Stimulated activated CD4-positive, alpha-beta T cell treated with anti-CD3 and anti-CD28 coated beads, Interleukin-2, amount 100 ng/mL, for 48 hours (primary cell): Measurements from ENCODE around the gene CHPF.
A peak's percentile ranks its signal among the peaks of the same experiment; 100 is the strongest.

Experiments used
- DNase-seq, 2 donors: peaks; one replicate each; pipeline ENCODE4 v3.0.0-alpha.2; 2020

Gene CHPF

DNA sequence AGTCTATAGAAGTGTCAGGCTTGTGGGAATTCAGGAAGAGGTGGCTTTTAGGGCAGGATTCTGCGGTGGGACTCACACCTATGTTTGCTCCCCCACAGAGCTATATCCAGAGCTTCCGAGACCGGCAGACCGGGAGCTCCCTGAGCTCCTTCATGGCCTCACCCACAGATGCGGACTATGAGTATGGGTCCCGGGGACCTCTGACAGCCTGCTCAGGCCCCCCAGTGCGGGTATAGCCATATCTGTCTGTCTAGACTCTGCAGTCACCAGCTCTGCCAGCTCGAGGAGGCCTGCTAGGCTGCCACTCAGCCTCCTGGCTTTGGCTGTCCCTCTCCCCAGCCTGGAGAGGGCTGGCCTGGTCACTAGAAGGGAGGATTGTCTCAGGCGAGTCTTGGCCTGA is 6.0 kb upstream of the CHPF start:
- DNase-seq, result no peak

DNA sequence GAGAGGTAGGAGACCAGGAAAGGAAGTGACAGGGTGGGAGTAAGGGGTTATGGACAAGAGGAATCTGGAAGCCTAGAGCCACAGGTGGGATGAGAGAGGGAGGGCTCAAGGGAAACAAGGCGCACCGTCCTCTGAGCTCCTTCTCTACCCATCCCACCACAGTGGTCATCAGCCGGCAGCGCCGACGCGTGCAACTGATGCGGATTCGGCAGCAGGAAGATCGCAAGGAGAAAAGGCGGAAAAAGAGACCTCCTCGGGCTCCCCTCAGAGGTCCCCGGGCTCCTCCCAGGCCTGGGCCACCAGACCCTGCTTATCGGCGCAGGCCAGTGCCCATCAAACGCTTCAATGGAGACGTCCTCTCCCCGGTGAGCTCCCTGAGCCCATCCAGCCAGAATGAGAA is 5.4 kb upstream of the CHPF start:
- DNase-seq, result no peak

DNA sequence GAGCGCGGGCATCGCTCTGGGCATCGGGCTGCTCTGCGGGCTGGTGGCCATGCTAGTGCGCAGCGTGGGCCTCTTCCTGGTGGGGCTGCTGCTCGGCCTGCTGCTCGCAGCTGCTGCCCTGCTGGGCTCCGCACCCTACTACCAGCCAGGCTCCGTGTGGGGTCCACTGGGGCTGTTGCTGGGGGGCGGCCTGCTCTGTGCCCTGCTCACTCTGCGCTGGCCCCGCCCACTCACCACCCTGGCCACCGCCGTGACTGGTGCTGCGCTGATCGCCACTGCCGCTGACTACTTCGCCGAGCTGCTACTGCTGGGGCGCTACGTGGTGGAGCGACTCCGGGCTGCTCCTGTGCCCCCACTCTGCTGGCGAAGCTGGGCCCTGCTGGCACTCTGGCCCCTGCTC is 4.0 kb upstream of the CHPF start:
- no peak for DNase-seq

DNA sequence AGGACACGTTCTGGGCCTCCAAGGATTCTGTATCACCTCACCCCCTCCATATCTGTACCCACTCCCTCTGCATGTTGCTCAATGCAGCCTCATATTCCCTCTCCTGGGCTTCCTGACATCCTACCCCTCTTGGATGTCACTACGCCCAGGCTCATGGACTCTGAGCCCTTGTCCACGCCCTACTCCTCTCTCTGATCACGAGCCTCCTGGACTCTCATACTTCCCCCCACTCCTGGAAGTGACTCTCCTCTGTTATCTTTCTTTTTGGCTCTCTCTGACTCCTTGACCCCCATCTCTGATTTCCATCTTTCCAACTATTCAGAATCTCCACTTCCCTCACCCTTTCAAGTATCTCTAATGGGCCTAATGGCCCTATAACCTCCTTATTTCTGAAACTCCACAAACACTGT is 2.3 kb upstream of the CHPF start:
- DNase-seq, result no peak

DNA sequence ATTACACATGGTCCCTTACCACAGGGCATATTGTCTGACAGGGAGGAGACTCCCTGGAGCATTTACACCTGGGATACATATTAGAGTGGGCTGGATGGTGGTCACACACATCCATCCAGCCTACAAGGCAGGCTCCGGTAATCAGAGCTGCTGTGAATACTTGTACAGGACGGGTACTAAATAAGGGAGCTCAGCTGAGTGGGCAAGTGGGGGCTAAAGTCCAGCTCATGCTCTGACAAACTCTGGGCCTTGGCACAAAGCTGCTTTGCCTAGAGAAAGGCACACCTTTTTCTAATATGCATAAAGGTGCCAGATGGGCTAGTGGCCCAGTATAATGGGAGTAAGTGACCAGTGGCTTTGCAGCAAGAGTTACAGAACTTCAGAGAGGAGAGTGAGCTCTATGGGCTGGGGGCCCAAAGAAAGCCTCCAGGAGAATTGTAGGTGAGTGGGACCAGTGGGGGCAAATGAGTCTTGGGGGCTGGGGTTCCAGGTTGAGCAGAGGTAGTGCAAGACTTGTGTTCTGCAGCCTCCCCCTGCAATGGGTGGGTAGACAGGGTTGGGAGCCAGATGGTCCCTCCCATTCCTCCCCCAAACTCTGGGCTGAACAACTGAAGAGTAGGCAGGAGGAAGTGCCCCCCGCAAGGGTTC is 1.8 kb upstream of the CHPF start:
- no peak for DNase-seq

DNA sequence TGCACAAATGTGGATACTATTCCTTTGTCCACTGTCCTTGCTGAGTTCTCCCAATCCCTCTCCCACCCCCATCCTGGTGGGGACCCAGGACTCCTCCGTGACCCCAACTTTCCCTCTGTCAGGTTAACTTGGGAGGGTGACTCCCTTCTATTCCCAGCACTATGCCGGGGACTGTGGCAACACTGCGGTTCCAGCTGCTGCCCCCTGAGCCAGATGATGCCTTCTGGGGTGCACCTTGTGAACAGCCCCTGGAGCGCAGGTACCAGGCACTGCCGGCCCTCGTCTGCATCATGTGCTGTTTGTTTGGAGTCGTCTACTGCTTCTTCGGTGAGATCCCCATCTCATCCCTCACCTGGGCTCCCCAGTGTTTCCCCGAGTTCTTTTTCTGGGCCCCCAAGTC is 958 bp upstream of the CHPF start:
- DNase-seq, result no peak

DNA sequence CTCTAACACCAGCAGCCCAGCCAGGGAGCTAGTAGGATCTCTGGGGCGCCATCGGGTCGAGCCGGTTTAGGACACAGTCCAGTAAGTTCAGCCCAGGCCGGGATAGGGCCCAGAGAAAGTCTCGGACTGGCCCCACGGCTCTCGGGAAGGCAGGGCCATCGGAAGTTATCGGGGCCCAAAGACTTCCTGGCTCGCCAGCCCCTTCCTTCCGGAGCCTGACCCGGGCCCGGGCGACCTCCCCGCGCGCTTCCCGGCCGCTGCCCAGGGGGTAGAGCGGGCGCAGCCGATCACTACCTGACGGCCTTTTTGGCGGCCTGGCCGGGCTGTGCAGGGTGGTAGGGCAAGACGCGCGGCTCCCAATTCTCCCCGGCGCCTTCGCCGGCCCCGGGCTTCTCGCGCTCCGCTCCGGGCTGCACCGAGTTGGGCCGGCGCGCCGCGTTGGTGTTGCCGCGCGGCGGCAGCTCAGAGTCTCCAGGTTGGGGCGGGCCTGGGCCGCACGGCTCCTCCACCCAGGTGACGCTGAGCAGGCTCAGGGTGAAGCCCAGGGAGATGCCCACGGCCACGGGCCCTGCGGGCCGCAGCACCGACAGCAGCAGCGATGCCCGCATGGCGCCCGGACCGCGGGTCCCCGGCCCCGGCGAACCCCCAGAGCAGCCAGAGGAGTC is 546 bp downstream of the CHPF start:
- DNase-seq, result no peak

DNA sequence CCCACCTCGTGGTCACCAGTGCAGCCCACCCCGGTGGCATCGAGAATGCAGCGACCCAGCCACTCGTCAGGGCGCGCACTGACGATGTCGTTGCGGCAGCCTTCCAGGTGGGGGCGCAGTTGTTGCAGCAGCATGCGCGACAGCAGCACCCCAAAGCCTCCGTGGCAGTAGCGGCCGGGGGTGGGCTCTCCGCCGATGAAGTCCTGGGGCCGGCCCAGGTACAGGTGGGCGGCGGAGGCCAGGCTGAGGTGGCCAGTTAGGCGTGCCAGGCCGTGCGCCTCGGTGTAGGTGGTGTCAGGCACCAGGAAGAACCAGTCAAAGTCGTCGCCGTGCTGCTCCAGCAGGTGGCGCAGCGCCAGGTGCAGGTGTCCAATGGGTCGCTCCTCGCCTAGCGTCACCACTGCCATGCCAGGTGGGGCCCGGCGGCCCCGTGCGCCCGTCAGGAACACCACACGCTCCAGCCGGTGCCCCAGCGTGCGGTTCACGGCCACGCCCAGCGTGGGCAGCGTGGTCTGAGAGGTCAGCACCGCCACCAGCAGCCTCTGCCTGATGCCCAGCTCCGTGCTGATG is 1.9 kb downstream of the CHPF start:
- DNase-seq, result peak; percentile 87

DNA sequence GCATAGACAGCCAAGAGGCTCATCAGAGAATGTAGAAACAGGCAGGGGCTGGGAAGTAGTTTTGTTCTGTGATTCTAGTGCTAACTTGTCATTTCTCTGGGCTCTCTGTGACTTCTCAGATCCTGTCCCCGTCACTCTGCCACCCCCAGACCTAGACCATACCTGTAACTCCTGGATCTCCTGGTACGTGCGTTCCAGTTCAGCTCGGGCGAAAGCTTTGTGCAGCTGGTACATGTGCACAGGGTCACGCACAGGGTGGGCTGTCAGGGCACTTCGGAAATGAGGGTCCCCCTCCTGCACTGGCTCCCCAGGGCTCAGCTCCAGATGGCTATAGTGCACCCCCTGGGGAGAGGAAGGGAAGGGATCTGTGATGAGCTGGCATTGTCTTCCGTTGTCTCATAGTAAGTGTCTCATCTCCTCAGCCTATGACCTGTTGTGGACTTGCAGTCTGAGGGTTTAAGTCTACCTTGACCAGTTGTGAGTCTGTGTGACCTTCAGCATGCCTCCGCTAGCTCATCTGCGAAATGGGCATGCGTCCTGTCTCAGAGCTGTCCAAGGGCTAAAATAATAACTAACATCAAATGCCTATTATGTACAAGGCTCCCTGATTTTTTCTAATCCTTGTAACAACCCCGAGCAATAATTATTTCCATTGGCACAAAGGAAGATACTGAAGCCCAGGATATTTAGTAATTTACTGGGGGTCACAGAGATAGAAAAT is 2.7 kb downstream of the CHPF start:
- no peak for DNase-seq

DNA sequence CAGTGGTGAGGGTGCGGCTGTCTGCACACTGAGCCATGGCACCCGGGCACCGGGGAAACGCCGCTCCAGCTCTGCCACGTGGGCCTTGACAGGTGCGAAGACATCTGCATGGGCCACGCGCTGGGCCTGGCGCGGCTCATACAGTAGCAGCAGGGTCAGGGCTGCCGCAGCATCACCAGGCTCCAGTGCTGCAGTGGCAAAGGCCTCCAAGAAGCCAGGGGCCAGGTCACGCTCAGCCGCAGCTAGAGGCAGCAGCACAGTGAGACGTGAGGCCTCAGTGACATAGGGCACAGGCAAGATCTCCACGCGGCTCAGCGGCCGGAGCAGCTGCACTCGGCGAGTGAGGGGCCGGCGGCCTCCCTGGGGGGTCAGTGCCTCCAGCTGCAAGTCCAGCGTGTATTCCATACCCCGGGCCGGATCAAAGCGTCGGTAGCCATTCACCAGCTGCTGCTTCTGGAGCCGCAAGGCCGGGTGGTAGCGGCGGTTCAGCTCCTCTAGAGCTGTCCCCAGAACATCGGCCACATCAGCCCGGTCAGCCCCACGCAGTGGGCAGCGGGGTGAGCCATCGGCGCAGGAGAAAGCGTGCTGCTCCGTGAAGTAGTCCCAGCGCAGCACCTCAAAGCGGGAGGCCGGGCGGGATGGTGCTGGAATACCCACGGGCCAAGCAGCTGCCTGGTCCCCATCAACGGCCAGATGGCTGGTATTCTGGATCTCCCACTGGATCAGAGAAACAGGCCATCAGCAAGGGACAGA is 3.5 kb downstream of the CHPF start:
- DNase-seq, result no peak

DNA sequence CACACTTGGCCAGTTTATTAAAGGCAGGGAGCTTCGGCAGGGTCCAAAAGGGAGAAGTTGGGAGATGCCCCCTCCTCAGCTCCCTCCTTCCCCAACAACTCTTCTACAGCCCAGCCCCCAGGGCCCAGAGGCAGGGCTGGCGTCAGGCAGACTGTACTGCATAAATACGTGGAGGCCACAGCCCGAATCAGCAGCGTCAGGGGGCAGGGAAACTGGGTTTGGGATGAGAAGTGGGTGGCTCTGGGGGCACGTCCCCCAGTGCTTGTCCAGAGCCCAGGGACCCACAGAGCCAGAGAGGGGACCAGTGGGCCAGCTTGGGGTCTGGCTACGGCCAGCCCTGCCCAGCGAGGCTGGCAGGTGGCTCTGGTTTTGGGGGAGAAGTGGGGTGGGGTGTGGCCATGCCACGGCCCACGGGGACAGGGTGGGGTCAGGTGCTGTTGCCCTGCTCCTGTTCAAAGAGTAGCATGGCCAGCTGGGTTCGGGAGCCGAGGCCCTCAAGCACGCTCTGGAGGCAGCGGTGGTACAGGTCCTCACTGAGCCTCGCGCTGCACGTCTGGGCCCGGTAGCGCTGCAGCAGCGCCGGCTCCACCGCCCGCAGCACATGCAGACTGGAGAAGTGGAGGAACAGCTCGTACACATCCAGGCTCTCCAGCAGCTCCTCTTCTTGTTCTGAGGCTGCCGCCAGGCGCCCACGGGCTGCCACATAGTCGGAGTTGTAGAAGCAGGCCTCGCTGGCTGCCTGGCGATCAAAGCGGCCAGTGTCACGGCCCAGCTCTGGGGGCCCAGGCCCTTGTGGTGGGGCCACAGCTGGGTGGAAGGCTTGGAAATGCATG is 4.4 kb downstream of the CHPF start:
- no peak for DNase-seq

DNA sequence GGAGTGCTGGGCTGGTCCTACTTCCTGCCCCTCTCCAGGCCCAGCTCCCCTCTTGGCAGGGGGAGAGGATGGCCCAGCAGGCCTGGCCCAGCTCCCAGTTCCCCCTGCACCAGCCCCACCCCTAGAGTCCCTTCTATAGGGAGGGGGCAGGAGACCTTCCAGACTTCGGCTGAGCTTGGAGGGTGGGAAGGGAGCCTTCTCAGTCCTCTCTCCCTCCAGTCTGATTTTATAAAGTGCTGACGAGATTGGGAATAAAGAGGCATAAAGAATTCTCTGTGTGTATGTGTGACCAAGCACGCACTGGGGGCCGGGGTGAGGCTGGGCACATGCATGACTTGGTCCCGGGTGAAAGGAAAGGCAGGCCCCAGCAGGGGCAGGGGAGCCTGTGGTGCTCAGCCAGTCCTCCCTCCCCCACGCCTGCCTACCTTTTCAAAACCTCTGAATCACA is 5.1 kb downstream of the CHPF start:
- no peak for DNase-seq

DNA sequence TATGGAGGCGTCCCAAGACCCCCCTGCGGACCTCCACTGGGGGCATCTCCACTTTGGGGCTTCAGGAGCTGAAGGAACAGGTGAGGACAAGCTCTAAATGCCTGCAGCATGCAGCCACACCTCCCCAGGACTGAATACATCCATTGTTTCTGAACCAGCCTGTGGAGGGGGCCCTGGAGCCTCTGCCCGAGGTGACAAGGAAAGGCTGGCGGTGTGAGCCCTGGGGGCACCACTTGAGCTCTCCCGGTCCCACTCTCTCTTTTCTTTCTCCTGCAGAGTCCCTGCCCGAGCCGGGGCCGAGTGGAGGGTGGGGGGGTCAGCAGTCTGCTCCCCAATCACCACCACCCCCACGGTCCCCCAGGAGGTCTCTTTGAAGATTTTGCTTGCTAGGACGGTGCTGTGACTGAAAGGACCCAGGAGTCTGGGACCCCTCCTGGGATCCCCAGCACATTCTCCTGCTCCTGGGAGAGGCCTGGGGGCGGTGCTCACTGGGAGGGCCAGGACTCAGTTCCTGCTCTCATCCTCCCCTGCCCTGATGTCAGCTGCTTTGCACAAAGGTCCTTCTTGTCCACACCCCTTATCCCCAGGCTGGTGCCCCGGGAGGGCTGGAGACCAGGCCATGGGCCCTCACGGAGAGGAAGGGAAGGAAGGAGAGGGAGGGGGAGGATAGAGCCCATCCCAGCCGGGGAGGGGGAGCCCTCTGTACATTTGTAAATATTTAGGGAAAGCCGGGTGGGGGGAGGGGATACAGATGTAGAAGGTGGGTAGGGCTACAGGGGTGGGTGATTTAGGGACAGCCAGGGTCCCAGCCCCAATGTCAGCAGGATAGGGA is 5.7 kb downstream of the CHPF start:
- DNase-seq, result no peak

DNA sequence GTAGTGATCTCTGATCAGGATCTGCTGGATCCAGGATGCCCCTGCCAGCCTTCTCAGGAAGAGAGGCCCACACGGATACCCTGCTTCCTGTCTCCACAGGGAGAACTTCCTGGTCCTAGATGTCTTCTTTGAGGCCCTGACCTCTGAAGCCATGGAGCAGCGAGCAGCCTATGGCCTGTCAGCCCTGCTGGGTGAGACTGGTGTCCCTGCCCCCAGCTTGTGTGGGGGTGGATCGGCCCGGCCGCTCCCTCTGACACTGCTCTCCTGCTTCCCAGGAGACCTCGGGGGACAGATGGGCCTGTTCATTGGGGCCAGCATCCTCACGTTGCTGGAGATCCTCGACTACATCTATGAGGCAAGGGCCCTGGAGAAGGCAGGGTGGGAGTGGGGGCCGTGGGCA is 6.6 kb downstream of the CHPF start:
- no peak for DNase-seq

DNA sequence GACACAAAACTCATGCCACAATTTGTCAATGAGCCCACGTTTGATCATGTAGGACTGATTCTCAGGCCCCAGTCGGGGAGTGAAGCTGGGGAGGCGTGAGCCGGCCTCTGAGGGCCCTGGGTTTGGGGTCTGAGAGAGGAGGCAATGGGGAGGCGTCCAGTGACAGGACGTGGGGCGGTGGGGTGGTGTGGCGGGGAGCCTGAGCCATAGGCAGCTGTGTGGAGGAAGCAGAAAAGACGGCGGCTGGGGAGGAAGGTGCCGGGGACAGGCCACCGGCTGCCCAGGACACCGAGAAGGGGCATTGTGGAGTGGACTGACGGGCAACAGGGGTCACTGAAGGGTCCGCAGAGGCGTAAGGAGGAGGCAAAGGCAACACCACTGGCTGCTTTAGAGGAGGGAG is 7.2 kb downstream of the CHPF start:
- no peak for DNase-seq

DNA sequence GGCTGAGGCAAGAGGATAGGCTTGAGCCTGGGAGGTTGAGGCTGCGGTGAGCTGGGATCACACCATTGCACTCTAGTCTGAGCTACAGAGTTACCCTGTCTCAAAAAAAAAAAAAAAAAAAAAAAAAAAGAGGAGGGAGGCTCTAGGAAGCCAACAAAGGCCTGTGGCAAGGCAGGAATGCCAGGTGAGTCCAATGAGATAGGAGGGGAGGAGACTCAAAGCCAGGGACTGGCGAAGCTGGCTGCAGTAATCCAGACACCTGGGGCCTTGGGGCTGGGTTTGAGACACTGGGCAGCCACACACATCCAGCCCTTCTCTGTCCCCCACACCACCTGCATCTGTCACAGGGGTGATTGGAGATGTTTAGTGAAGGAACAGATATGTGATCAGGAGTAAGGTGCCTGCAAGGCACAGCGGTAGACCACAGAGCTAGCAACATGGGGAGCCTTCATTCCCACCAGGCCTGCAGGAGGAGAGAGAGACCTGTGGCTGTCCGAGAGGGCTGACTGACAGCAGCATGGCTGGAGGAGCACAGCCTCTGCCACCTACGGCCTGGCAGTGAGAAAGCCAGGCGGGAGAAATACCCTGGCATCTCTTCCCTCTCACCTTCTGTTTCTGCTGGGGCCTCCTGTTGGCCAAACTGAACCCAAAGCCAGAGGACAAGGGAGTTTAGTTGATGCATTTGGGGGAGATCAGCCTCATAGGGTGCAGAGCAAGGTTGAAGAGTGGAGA is 9.5 kb downstream of the CHPF start:
- DNase-seq, result no peak

DNA sequence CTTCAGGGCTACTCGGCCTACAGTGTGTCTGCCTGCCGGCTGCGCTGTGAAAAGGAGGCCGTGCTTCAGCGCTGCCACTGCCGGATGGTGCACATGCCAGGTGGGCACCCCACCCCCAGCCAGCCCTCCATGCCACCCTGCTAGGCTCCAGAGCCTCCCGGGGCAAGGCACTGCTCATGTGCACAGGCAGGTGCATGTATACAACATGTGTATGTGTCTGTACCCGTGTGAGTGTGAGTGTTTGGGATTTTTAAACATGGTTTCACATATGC is 11.3 kb downstream of the CHPF start:
- DNase-seq, result no peak

DNA sequence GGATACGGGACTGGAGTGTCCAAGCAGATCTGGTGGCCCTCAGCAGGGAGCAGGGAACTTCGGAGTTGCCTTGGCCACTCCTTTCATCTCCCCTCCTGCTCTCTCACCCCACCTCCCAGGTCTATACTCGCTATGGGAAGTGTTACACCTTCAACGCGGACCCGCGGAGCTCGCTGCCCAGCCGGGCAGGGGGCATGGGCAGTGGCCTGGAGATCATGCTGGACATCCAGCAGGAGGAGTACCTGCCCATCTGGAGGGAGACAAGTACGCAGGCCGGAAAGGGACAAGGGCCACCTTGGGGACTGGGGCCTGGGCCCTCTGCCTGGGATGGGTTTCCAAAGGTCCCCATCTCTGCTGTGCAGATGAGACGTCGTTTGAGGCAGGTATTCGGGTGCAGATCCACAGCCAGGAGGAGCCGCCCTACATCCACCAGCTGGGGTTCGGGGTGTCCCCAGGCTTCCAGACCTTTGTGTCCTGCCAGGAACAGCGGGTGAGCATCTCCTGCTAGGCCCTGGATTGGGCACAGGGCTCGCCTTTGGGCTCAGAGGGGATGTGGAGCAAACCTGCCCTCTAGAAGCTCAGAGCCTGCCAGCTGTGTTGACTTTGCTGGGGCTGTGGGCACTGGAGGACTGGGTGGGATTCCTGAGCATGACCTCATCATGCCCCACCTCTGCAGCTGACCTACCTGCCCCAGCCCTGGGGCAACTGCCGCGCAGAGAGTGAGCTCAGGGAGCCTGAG is 11.8 kb downstream of the CHPF start:
- no peak for DNase-seq

DNA sequence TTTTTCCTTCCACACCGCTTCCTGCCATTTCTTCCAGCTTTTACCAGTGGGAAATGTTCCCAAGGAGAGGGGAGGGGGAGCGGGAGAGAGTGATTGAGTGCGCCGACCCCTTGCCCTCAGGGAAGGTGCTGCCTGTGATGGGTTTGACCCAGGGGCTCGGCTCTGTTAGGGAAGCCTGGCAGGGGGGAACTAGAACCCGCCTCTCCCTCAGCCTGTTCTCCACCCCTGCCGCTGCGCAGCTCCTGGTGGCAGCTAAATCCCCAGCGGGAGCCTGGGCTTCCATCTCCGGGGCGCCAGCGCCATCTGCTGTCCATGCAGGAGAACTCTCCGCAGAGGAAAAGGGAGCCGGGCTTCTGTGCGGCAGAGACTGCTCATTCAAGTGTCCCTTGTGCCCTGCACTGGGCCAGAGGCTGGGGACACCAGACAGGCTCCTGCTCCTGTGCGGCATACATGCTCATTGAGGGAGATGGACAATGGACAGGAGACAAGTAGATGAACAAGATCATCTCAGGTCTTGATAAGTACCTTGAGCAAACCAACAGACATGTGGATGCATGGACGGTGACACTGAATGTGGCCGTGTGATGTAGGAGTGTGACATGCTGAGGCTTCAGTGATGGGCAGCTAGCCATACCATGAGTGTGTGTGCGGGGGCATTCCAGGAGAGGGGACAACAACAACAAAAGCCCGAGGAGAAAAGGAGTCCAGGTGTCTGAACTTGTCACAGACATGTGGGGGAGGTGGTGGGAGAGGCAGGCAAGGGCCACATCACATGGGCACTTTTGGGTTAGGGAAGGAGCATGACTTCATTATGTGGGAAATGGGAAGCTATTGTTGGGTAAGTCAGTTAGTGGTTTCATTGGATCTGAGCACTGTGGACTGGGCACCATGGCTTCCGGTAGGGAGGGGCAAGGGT is 13.3 kb downstream of the CHPF start:
- peak; percentile 86 to 91 for DNase-seq
